Measurements from ENCODE around the gene MARCKS.

The MARCKS gene

GRCh38 chr6:113821445-113821844 lies 35.7 kb upstream of the MARCKS start:
- Histone ChIP-seq H3K27me3 (replicated peaks in 2 of 5; ENCODE audit: control insufficient read depth in 4 of 5, insufficient read depth in 5 of 5, low read length in 4 of 5) (no peaks in the 10 kb centered on the region), H3K4me1 (ENCODE audit: control extremely low read depth in 1 of 4, control insufficient read depth in 4 of 4, insufficient read depth in 4 of 4, low read length in 3 of 4) (no peaks in the 10 kb centered on the region), H3K36me3 (ENCODE audit: control insufficient read depth in 4 of 4, insufficient read depth in 4 of 4, low read length in 3 of 4) (no peaks in the 10 kb centered on the region), H3K9me3 (ENCODE audit: control extremely low read depth in 1 of 5, control insufficient read depth in 4 of 5, insufficient read depth in 2 of 5, low read depth in 1 of 5, low read length in 4 of 5) (no peaks in the 10 kb centered on the region), H3K27ac (ENCODE audit: insufficient read depth in 1 of 2, low read depth in 1 of 2, low read length in 2 of 2, poor library complexity in 1 of 2, severe bottlenecking in 2 of 2) (no peak overlapping the region), H3K4me3 (ENCODE audit: control insufficient read depth in 1 of 7, extremely low read depth in 1 of 7, insufficient read depth in 4 of 7, low read depth in 2 of 7, low read length in 6 of 7) (no peak overlapping the region)
- ChIA-PET POLR2A (no interaction called here), CTCF (no interaction called here)
- DNase-seq, result no peak
- 93% methylated on average over 2 of the region's 3 CpGs for WGBS (ENCODE audit: insufficient coverage)

GRCh38 chr6:113823916-113824315 lies 33.2 kb upstream of the MARCKS start:
- no peak for DNase-seq
- H3K27ac ChIP-seq (ENCODE audit: insufficient read depth in 1 of 2, low read depth in 1 of 2, low read length in 2 of 2, poor library complexity in 1 of 2, severe bottlenecking in 2 of 2), result no peak overlapping the region
- H3K27me3 ChIP-seq (replicated peaks in 2 of 5; ENCODE audit: control insufficient read depth in 4 of 5, insufficient read depth in 5 of 5, low read length in 4 of 5), result no peaks in the 10 kb centered on the region
- no peaks in the 10 kb centered on the region for H3K4me1 ChIP-seq (ENCODE audit: control extremely low read depth in 1 of 4, control insufficient read depth in 4 of 4, insufficient read depth in 4 of 4, low read length in 3 of 4)
- POLR2A ChIA-PET, result no interaction called here
- no peak overlapping the region for H3K4me3 ChIP-seq (ENCODE audit: control insufficient read depth in 1 of 7, extremely low read depth in 1 of 7, insufficient read depth in 4 of 7, low read depth in 2 of 7, low read length in 6 of 7)
- WGBS (ENCODE audit: insufficient coverage), result 89% methylated on average over 1 of the region's 3 CpGs
- CTCF ChIA-PET, result interaction anchor here (0.6 kb wide), 1 partner anchor 63 kb away, joined by 3 read pairs; no protein-coding TSS in a partner anchor
- no peaks in the 10 kb centered on the region for H3K9me3 ChIP-seq (ENCODE audit: control extremely low read depth in 1 of 5, control insufficient read depth in 4 of 5, insufficient read depth in 2 of 5, low read depth in 1 of 5, low read length in 4 of 5)
- H3K36me3 ChIP-seq (ENCODE audit: control insufficient read depth in 4 of 4, insufficient read depth in 4 of 4, low read length in 3 of 4), result no peaks in the 10 kb centered on the region

GRCh38 chr6:113824411-113824810 lies 32.7 kb upstream of the MARCKS start:
- no peak for DNase-seq
- CTCF ChIA-PET, result no interaction called here
- Histone ChIP-seq H3K36me3 (ENCODE audit: control insufficient read depth in 4 of 4, insufficient read depth in 4 of 4, low read length in 3 of 4) (no peaks in the 10 kb centered on the region), H3K27ac (ENCODE audit: insufficient read depth in 1 of 2, low read depth in 1 of 2, low read length in 2 of 2, poor library complexity in 1 of 2, severe bottlenecking in 2 of 2) (no peak overlapping the region), H3K27me3 (replicated peaks in 2 of 5; ENCODE audit: control insufficient read depth in 4 of 5, insufficient read depth in 5 of 5, low read length in 4 of 5) (no peaks in the 10 kb centered on the region), H3K4me3 (ENCODE audit: control insufficient read depth in 1 of 7, extremely low read depth in 1 of 7, insufficient read depth in 4 of 7, low read depth in 2 of 7, low read length in 6 of 7) (no peak overlapping the region), H3K9me3 (ENCODE audit: control extremely low read depth in 1 of 5, control insufficient read depth in 4 of 5, insufficient read depth in 2 of 5, low read depth in 1 of 5, low read length in 4 of 5) (no peaks in the 10 kb centered on the region), H3K4me1 (ENCODE audit: control extremely low read depth in 1 of 4, control insufficient read depth in 4 of 4, insufficient read depth in 4 of 4, low read length in 3 of 4) (no peaks in the 10 kb centered on the region)
- POLR2A ChIA-PET, result no interaction called here
- 100% methylated on average over 2 of the region's 2 CpGs for WGBS (ENCODE audit: insufficient coverage)

- H3K9me3 ChIP-seq (ENCODE audit: control extremely low read depth in 1 of 5, control insufficient read depth in 4 of 5, insufficient read depth in 2 of 5, low read depth in 1 of 5, low read length in 4 of 5), result no peaks in the 10 kb centered on the region
- DNase-seq, result no peak
- ChIA-PET POLR2A (no interaction called here), CTCF (no interaction called here)
- H3K4me3 ChIP-seq (ENCODE audit: control insufficient read depth in 1 of 7, extremely low read depth in 1 of 7, insufficient read depth in 4 of 7, low read depth in 2 of 7, low read length in 6 of 7), result no peak overlapping the region
- WGBS (ENCODE audit: insufficient coverage), result 100% methylated on average over 2 of the region's 3 CpGs
- H3K27ac ChIP-seq (ENCODE audit: insufficient read depth in 1 of 2, low read depth in 1 of 2, low read length in 2 of 2, poor library complexity in 1 of 2, severe bottlenecking in 2 of 2), result no peak overlapping the region
- no peaks in the 10 kb centered on the region for H3K4me1 ChIP-seq (ENCODE audit: control extremely low read depth in 1 of 4, control insufficient read depth in 4 of 4, insufficient read depth in 4 of 4, low read length in 3 of 4)
- no peaks in the 10 kb centered on the region for H3K36me3 ChIP-seq (ENCODE audit: control insufficient read depth in 4 of 4, insufficient read depth in 4 of 4, low read length in 3 of 4)
- no peaks in the 10 kb centered on the region for H3K27me3 ChIP-seq (replicated peaks in 2 of 5; ENCODE audit: control insufficient read depth in 4 of 5, insufficient read depth in 5 of 5, low read length in 4 of 5)
Measured at GRCh38 chr6:113824866-113825265, 32.3 kb upstream of the MARCKS start.

GRCh38 chr6:113825781-113826180 lies 31.4 kb upstream of the MARCKS start:
- H3K4me3 ChIP-seq (ENCODE audit: control insufficient read depth in 1 of 7, extremely low read depth in 1 of 7, insufficient read depth in 4 of 7, low read depth in 2 of 7, low read length in 6 of 7), result no peak overlapping the region
- no peak overlapping the region for H3K27ac ChIP-seq (ENCODE audit: insufficient read depth in 1 of 2, low read depth in 1 of 2, low read length in 2 of 2, poor library complexity in 1 of 2, severe bottlenecking in 2 of 2)
- H3K36me3 ChIP-seq (ENCODE audit: control insufficient read depth in 4 of 4, insufficient read depth in 4 of 4, low read length in 3 of 4), result no peaks in the 10 kb centered on the region
- no peaks in the 10 kb centered on the region for H3K27me3 ChIP-seq (replicated peaks in 2 of 5; ENCODE audit: control insufficient read depth in 4 of 5, insufficient read depth in 5 of 5, low read length in 4 of 5)
- POLR2A ChIA-PET, result no interaction called here
- no peaks in the 10 kb centered on the region for H3K4me1 ChIP-seq (ENCODE audit: control extremely low read depth in 1 of 4, control insufficient read depth in 4 of 4, insufficient read depth in 4 of 4, low read length in 3 of 4)
- H3K9me3 ChIP-seq (ENCODE audit: control extremely low read depth in 1 of 5, control insufficient read depth in 4 of 5, insufficient read depth in 2 of 5, low read depth in 1 of 5, low read length in 4 of 5), result no peaks in the 10 kb centered on the region
- CTCF ChIA-PET, result interaction anchor here (1.6 kb wide), 1 partner anchor 9 kb away, joined by 4 read pairs; no protein-coding TSS in a partner anchor
- no peak for DNase-seq
- 97% methylated on average over 3 of the region's 5 CpGs for WGBS (ENCODE audit: insufficient coverage)

GRCh38 chr6:113828984-113829695 lies 28.0 kb upstream of the MARCKS start:
- Histone ChIP-seq H3K4me3 (ENCODE audit: control insufficient read depth in 1 of 7, extremely low read depth in 1 of 7, insufficient read depth in 4 of 7, low read depth in 2 of 7, low read length in 6 of 7) (no peak overlapping the region), H3K27ac (ENCODE audit: insufficient read depth in 1 of 2, low read depth in 1 of 2, low read length in 2 of 2, poor library complexity in 1 of 2, severe bottlenecking in 2 of 2) (no peak overlapping the region), H3K9me3 (ENCODE audit: control extremely low read depth in 1 of 5, control insufficient read depth in 4 of 5, insufficient read depth in 2 of 5, low read depth in 1 of 5, low read length in 4 of 5) (no peaks in the 10 kb centered on the region), H3K36me3 (ENCODE audit: control insufficient read depth in 4 of 4, insufficient read depth in 4 of 4, low read length in 3 of 4) (no peaks in the 10 kb centered on the region), H3K4me1 (ENCODE audit: control extremely low read depth in 1 of 4, control insufficient read depth in 4 of 4, insufficient read depth in 4 of 4, low read length in 3 of 4) (no peaks in the 10 kb centered on the region), H3K27me3 (replicated peaks in 2 of 5; ENCODE audit: control insufficient read depth in 4 of 5, insufficient read depth in 5 of 5, low read length in 4 of 5) (no peaks in the 10 kb centered on the region)
- ChIA-PET POLR2A (no interaction called here), CTCF (no interaction called here)
- WGBS (ENCODE audit: insufficient coverage), result 100% methylated on average over 1 of the region's 4 CpGs
- no peak for DNase-seq

- Histone ChIP-seq H3K4me1 (ENCODE audit: control extremely low read depth in 1 of 4, control insufficient read depth in 4 of 4, insufficient read depth in 4 of 4, low read length in 3 of 4) (no peaks in the 10 kb centered on the region), H3K27me3 (replicated peaks in 2 of 5; ENCODE audit: control insufficient read depth in 4 of 5, insufficient read depth in 5 of 5, low read length in 4 of 5) (no peaks in the 10 kb centered on the region), H3K4me3 (ENCODE audit: control insufficient read depth in 1 of 7, extremely low read depth in 1 of 7, insufficient read depth in 4 of 7, low read depth in 2 of 7, low read length in 6 of 7) (no peak overlapping the region), H3K9me3 (ENCODE audit: control extremely low read depth in 1 of 5, control insufficient read depth in 4 of 5, insufficient read depth in 2 of 5, low read depth in 1 of 5, low read length in 4 of 5) (no peaks in the 10 kb centered on the region), H3K27ac (ENCODE audit: insufficient read depth in 1 of 2, low read depth in 1 of 2, low read length in 2 of 2, poor library complexity in 1 of 2, severe bottlenecking in 2 of 2) (no peak overlapping the region), H3K36me3 (ENCODE audit: control insufficient read depth in 4 of 4, insufficient read depth in 4 of 4, low read length in 3 of 4) (no peaks in the 10 kb centered on the region)
- DNase-seq, result no peak
- CTCF ChIA-PET, result no interaction called here
- POLR2A ChIA-PET, result no interaction called here
- WGBS (ENCODE audit: insufficient coverage), result no CpG with 5 or more reads among the region's 1 CpG
Measured at GRCh38 chr6:113829696-113830045, 27.5 kb upstream of the MARCKS start.
